GM19025 (cell line): Measurements from ENCODE around the gene ZSWIM4.
"Not testable (repeated sequence)": the region's sequence is repeated elsewhere in the genome, so short reads cannot be mapped to it uniquely, and the experiment has no call there.

ENCODE experiments used
- ATAC-seq: cut with Tn5 transposase; IDR thresholded peaks from one replicate; pipeline ENCODE4 v1.9.1; 2021; ENCODE audit warnings: mild to moderate bottlenecking, low read depth, moderate library complexity; ENCODE audit not compliant: unreplicated experiment

ZSWIM4 gene

DNA sequence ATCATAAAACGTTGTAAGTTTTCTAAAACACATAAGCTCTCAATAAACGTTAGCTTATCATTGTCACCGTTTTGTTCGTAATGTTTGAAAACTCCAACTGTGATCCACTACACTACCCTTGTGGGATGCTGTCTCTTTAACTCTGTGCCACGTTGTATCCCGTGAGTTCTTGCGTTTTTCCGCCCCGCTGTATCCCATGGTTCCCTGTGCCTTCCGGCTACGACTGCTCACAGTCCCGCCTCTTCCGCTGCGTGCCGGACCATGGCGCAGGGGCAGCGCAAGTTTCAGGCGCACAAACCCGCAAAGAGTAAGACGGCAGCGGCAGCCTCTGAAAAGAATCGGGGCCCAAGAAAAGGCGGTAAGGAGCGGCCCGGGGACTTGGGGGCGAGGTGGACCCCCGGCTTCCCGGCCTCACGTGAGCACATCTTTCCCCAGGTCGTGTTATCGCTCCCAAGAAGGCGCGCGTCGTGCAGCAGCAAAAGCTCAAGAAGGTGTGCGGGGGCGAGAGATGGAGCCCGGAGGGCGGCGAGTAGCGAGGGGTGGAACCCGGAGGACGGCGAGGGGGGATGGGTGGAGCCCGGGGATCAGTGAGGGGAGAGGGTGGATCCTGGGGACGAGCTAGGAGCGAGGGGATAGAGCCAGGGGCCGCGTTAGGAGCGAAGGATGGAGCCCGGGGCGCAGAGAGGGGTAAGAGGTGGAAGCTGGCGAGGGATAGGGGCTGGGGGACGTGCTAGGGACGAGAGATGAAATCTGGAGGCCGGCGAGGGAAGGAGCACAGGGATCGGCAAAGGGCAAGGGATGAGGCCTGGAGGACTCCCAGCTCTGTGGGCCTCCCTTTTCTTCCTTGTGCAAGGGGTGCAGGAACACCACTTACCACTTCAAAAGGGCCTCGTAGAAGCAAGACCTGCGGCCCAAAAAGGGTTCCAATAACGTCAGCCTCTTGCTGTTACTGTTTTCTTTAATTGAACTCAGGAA, 20.7 kb upstream of the ZSWIM4 start, which contains the start of gene C19orf53:
TSS of gene C19orf53 (plus strand) at position 240 of the 975 bp plus-strand sequence. CDS start at position 262, 22 bp downstream.
- ATAC-seq: peak; percentile 98

DNA sequence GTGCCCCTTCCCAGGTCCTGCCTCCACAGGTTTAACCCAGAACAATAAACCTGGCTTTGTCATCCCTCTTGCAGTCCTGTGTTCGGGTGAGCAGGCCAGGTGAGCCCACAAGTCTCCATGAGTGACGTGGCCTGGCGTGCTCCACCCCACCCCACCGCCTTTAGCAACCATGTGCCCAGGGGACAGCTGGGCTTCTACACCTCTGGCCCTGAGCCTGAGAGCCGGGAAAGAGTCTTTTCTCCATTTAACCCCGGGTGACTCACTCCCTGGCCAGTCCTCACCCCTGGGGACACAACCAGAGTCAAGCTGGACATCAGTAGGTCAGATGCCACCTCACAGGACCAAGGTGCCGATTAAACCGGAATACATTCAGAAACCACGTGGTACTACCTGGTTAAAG, 16.8 kb upstream of the ZSWIM4 start:
- ATAC-seq: no peak

DNA sequence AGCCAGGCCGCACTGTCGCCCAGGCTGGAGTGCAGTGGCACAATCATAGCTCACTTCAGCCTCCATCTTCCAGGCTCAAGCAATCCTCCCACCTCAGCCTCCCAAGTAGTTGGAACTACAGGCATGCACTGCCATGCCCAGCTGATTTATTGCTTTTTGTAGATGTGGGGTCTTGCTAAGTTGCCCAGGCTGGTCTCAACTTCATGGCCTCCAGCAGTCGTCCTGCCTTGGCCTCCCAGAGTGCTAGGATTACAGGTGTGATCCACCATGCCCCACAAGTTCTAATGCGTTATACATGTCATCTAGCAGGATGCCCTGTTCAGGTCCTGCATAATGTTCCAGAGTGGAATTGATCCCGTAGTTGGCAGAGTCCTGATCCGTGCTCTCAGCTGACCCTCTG, 16.4 kb upstream of the ZSWIM4 start:
- ATAC-seq: no peak

DNA sequence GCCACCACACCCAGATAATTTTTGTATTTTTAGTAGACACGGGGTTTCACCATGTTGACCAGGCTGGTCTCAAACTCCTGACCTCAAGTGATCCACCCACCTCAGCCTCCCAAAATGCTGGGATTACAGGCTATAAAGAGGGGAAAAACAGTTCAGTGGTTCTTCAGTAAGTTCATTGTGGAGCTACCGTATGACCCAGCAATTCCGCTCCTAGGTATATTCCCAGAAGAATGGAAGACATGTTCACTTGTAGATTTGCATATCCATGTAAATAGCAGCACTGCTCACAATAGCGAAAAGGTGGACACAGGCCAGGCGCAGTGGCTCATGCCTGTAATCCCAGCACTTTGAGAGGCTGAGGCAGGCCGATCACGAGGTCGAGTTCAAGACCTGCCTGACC, 15.4 kb upstream of the ZSWIM4 start:
- not testable (repeated sequence) for ATAC-seq

DNA sequence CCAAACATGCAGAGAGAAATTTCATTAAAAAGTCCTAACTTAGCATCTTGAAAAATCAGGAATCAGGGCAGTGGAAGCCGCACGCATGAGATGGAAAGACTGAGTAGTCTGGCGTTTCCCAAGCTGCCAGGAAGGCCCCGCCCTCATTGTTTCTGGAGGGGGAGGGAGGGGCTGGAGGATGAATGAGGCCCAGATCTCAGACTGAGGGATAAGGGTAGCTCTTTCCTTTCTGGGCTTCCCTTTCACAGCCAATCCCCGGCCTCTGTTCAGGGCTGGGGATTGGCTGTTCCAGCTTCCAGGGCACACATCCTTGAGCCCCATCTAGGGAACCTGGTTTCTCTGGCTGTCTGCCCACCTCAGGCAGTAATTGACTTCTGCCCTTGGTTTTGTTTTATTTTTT, 13.7 kb upstream of the ZSWIM4 start:
- no peak for ATAC-seq

DNA sequence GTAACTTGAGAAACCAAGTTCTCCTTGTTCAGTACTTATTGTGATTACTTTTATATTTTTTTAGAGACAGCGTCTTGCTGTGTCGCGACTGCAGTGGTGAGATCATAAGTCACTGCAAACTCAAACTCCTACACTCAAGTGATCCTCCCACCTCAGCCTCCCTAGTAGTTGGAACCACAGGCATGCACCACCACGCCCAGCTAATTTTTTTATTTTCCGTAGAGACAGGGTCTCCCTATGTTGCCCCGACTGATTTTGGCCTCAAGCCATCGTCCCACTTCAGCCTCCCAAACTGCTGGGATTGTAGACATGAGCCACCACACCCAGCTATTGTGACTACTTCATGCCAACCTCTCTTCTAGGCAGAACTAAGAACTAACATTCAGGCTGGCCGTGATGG, 12.7 kb upstream of the ZSWIM4 start:
- no peak for ATAC-seq

DNA sequence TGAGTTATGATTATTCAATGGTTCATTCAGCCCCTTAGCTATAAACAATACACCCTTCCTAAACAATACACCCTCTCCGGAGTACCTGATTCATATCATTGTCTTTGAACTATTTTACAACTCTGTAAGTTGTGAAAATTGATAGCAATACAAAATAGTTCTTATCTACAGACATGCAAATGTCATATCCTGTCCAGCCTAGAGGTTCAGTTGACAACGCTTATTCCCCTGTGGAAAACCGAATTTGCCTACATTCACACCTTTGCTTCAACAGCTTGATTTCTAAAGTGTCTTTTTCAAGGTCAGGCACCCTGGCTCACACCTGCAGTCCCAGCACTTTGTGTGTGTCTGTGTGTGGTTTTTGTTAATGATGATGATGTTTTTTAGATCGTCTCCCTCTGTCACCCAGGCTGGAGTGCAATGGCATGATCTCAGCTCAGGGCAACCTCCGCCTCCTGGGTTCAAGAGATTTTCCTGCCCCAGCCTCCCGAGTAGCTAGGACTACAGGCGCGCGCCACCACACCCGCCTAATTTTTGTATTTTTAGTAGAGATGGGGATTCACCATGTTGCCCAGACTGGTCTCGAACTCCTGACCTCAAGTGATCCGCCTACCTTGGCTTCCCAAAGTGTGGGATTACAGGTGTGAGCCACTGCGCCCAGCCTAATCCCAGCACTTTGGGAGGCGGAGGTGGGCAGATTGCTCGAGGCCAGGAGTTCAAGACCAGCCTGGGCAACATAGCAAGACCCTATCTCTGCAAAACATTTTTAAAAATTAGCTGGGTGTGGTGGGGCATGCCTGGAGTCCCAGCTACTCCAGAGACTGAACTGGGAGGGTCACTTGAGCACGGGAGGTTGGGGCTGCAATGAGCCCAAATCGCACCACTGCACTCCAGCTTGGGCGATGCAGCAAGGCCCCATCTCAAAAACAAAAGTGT, 11.4 kb upstream of the ZSWIM4 start:
- ATAC-seq: no peak

DNA sequence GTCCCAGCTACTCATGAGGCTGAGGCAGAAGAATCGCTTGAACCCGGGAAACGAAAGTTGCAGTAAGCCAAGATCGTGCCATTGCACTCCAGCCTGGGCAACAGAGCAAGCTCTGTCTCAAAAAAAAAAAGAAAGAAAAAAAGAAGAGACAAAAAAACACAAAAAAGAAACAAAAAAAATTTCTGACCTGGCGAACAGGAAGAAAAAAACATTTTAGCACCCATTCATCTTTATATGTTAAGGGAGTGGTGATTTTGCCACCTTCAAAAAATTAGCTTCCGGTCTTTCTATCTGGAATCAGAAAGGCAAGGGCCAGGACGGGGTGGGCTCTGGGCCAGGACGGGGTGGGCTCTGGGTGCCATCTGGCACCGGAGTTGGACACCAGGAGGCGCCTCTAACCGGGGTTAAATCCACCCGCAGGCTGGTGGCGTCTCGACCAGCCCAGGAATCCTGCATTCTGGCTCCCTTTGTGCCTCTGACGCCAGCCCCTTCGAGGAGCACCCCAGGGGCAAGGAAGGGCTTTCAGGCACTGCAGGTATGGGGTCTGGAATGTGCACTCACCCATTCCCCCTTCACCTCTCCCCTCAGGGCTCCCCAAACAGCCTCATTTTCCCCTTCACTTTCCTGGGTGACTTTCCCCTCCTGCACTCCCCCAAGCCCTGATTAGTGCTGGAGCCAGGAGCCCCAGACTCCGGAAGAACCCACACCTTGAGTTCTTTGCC, 10.4 kb upstream of the ZSWIM4 start:
- no peak for ATAC-seq

DNA sequence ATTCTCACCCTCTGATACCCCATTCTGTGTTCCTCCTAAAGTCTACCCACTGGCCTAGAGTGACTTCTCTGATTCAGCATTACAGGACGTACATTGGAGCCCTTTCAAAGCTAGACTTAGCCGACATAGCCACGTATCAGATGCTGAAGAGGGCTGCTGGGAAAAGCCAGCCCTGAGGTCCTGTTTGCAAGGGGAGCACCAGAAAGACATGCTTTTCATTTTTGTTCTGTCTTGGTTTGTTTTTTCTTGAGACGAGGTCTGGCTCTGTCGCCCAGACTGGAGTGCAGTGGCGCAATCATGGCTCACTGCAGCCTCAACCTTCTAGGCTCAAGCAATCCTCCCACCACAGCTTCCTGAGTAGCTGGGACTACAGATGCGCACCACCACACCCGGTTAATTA, 6.3 kb upstream of the ZSWIM4 start:
- no peak for ATAC-seq

DNA sequence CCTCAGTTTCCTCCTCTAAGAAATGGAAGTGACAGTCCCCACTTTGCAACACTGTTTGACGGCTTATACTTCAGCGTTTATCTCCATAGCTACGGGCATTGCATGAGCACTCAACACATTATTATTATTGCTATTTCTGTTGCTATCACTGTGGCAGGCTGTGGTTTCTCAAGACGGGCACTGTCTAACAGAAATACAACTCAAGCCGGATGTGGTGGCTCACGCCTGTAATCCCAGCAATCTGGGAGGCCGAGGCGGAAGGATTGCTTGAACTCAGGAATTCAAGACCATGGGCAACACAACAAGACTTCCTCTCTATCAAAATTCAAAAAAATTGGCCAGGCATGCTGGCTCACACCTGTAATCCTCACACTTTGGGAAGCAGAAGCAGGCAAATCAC, 4.9 kb upstream of the ZSWIM4 start:
- ATAC-seq: no peak

DNA sequence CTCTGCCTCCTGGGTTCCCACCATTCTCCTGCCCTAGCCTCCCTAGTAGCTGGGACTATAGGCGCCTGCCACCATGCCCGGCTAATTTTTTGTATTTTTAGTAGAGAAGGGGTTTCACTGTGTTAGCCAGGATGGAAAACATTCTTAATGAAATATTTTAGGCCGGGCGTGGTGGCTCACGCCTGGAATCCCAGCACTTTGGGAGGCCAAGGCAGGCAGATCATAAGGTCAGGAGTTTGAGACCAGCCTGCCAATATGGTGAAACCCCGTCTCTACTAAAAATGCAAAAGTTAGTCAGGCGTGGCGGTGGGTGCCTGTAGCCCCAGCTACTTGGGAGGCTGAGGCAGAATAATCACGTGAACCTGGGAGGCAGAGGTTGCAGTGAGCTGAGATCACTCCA, 1.9 kb upstream of the ZSWIM4 start:
- not testable (repeated sequence) for ATAC-seq

DNA sequence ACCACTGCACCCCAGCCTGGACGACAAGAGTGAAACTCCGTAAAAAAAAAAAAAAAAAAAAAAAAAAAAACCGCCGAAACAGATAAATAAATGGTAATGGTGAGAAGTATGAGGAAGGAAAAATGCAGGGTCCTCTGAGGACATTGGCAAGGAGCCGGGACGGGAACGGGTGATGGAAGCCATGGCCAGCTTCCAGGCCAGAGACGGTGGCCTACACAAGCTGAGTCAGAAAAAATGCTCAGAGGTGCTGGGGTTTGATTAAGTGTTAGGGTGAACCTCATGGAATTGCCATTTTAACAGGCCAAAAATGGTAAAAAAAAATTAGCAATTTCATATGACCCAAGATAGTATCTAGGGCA, 866 bp upstream of the ZSWIM4 start:
- ATAC-seq: no peak

DNA sequence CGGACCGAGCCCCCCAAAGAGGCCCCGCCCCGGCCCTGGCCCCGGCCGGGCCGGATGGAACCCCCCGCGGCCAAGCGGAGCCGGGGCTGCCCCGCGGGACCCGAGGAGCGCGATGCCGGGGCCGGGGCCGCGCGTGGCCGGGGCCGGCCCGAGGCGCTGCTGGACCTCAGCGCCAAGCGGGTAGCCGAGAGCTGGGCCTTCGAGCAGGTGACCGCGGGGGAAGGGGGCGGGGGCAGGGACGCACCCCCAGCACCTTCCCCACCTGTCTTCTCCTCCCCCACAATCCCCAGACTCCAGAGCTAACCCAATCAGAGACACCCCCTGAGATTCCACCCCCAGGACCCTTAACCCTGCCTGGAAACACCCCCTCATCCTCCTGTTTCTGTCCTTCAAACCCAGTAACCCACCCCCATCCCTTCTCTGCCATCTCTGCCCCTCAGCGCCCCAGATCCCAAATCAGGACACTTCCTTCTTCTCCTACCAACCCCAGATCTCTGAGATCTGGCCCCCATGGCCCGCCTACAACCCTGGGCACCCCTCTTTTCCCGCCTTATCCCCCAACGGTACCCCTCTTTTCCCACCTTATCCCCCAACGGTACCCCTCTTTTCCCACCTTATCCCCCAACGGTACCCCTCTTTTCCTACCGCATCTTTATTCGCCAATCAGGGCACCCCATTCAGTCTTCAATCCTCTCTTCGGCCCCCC, 505 bp downstream of the ZSWIM4 start:
- ATAC-seq: peak; percentile 30

DNA sequence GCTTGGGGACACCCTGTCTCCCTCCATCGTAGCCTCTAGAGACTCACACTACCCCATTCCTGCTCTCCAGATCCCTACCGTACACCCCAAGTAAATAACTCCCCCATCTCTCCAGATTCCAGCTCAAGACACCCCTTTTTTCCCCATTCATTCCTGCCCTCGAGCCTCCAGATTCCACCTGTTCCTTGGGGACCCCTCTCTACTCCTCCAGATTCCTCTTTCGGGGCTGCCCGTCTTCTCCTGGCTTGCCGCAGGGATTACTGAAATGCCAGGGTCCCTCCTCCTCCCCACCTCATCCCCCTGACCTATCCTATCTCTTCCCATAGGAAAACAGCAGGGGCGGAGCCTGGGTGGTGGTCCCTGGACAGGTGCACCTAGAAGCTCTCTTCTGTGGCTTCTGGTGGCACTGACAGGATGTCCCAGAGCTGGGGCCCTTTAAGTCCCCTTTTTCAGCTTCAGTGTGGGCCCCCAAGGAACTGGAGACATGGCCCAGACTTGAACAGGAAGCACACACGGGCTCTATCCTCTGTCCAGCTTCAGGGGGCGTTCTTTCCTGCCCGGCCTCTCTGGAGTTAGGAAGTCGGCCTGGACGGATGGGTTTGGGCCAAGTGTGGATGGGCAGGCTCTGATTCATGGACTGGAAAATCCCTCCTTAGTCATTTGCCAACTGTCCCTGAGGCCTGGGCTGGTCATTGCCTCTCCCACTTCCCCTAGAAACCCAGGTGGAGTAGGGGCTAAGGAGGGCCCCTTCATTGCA, 1.2 kb downstream of the ZSWIM4 start:
- ATAC-seq: no peak

DNA sequence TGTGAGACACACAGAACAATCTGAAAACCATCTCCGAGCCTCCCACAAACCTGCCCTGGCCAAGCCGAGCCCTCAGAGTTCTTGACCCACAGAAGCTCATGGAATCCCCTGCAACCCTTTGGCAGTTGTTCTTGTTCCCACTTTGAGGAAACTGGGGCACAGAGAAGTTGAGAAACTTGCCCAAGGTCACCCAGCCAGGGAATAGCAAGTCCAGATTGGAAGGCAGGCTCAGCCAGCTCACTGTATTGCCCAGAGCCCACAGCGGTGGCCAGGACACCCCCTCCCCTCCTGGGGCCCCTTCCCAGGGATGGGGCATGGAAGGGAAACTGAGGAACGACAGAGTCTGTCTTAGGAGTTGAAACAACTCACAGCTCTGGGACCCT, 1.8 kb downstream of the ZSWIM4 start:
- ATAC-seq: no peak

DNA sequence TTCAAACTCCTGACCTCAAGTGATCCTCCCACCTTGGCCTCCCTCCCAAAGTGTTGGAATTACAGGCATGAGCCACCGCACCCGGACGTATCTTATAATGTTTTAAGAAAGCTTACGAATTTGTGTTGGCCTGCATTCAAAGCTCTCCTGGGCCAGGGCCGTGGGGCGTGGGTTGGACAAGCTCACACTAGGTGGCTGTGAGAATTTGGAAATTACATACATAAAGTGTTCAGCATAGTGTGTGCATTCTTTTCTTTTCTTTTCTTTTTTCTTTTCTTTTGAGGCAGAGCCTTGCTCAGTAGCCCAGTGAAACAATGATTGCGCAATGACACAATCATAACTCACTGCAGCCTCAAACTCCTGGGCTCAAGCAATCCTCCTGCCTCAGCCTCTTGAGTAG, 2.6 kb downstream of the ZSWIM4 start:
- no peak for ATAC-seq

DNA sequence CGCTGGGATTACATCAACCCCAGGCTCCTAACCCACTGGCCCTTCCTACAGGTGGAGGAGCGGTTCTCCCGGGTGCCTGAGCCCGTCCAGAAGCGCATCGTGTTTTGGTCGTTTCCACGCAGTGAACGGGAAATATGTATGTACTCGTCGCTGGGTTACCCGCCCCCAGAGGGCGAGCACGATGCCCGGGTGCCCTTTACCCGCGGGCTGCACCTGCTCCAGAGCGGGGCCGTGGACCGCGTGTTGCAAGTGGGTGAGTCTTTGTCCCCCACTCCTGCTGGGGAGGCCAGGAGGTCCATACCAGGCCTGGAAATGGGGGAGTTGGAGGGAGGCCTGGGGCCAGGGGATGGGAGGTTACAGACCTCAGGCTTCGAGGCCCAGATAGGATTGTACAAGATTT, 4.4 kb downstream of the ZSWIM4 start:
- no peak for ATAC-seq

DNA sequence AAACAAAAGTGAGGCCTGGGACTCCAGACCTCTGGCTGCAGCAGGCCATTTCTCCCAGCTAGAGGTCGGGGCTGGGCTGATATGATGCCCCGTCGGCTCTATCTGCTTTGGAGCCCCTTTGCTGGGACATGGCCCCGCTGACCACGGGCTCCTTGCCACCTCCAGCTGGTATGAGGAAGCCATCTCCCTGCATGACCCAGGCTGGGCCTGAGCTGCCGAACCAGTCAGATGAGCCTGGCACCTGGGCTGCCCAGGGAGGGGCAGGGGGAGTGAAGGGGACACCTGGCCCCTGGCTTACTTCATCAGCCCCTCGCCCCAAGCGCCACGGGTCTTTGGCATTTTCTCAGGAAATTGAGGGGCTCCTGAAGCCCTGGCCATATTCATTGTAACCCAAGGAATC, 7.8 kb downstream of the ZSWIM4 start:
- ATAC-seq: no peak
